Measurements from ENCODE around the gene ANAPC1.
"Not testable (repeated sequence)": the region's sequence is repeated elsewhere in the genome, so short reads cannot be mapped to it uniquely, and the experiment has no call there.

The ANAPC1 gene

GRCh38 chr2:111729812-111730458, 154.1 kb downstream of the ANAPC1 start:
- not testable (repeated sequence) for DNase-seq

GRCh38 chr2:111727611-111728110, 156.3 kb downstream of the ANAPC1 start:
- not testable (repeated sequence) for DNase-seq

- not testable (repeated sequence) for DNase-seq
Observed at GRCh38 chr2:111725742-111726141, 158.3 kb downstream of the ANAPC1 start.

- not testable (repeated sequence) for DNase-seq
Observed at GRCh38 chr2:111719610-111720009, 164.4 kb downstream of the ANAPC1 start.

All from NCI-H1105 treated with DMSO at 0.1 percent for 48 hours (cell line).